Fibroblast of skin of scalp (primary cell): ENCODE data around the gene VRTN. TPM values are rescaled to one million over a fixed set of nuclear protein-coding genes. Genes with fewer than 3 reads are reported as not detected.
"Not testable (repeated sequence)": the region's sequence is repeated elsewhere in the genome, so short reads cannot be mapped to it uniquely, and the experiment has no call there.

Source experiments
- DNase-seq: peaks from one replicate; pipeline ENCODE4 v3.0.0-alpha.2; 2013
- polyA plus RNA-seq, 2 experiments: library from polyadenylated mRNA; unstranded; fragments of 120-200 nt; gene quantifications; one replicate each; pipeline ENCODE4 v1.2.1, GENCODE V29; 2013; ENCODE audit not compliant: insufficient read length in 2 of 2

VRTN gene
- polyA plus RNA-seq (2013, experiment 1 of 2; ENCODE audit: insufficient read length): not detected
- polyA plus RNA-seq (2013, experiment 2 of 2; ENCODE audit: insufficient read length): not detected

GRCh38 chr14:74348241-74348734 lies at the start of gene VRTN:
Gene VRTN, plus strand, starts transcription at chr14:74348471. Its CDS starts 8,313 bp downstream, at chr14:74356784.
- DNase-seq: no peak

GRCh38 chr14:74299061-74299545 lies 49.2 kb upstream of the VRTN start:
- no peak for DNase-seq

GRCh38 chr14:74301594-74302151 lies 46.6 kb upstream of the VRTN start:
- no peak for DNase-seq

GRCh38 chr14:74302152-74302628 lies 46.1 kb upstream of the VRTN start:
- peak; percentile 55 for DNase-seq

GRCh38 chr14:74302634-74303569 lies 45.4 kb upstream of the VRTN start, which contains the start of gene ABCD4:
Gene ABCD4, minus strand, starts transcription at chr14:74302934. Its CDS starts 22 bp downstream, at chr14:74302912.
- DNase-seq: peak; percentile 93

- DNase-seq: no peak
Observed at GRCh38 chr14:74308695-74309094, 39.6 kb upstream of the VRTN start.

GRCh38 chr14:74309125-74310022 lies 38.9 kb upstream of the VRTN start:
- no peak for DNase-seq

- DNase-seq: no peak
Observed at GRCh38 chr14:74312161-74312560, 36.1 kb upstream of the VRTN start.

- DNase-seq: no peak
Observed at GRCh38 chr14:74313601-74314000, 34.7 kb upstream of the VRTN start.

- DNase-seq: no peak
Observed at GRCh38 chr14:74314576-74314975, 33.7 kb upstream of the VRTN start.

- peak; percentile 31 for DNase-seq
Observed at GRCh38 chr14:74324931-74325361, 23.3 kb upstream of the VRTN start.

GRCh38 chr14:74325446-74325845 lies 22.8 kb upstream of the VRTN start:
- no peak for DNase-seq

- no peak for DNase-seq
Observed at GRCh38 chr14:74326369-74327152, 21.7 kb upstream of the VRTN start.

GRCh38 chr14:74329950-74330552 lies 18.2 kb upstream of the VRTN start:
- DNase-seq: not testable (repeated sequence)

GRCh38 chr14:74333909-74334308 lies 14.4 kb upstream of the VRTN start:
- peak; percentile 81 for DNase-seq

GRCh38 chr14:74346341-74346740 lies 1.9 kb upstream of the VRTN start:
- DNase-seq: no peak

- no peak for DNase-seq
Observed at GRCh38 chr14:74347097-74347794, 1.0 kb upstream of the VRTN start.

GRCh38 chr14:74347795-74348100 lies 523 bp upstream of the VRTN start:
- no peak for DNase-seq

- DNase-seq: no peak
Observed at GRCh38 chr14:74348735-74349463, 628 bp downstream of the VRTN start.

- no peak for DNase-seq
Observed at GRCh38 chr14:74349757-74350156, 1.5 kb downstream of the VRTN start.
